Forelimb muscle (tissue), 1 donor: ENCODE results near the gene SLC35F3. TPM values are rescaled to one million over a fixed set of nuclear protein-coding genes. Genes with fewer than 3 reads are reported as not detected.
"Not testable (repeated sequence)": the region's sequence is repeated elsewhere in the genome, so short reads cannot be mapped to it uniquely, and the experiment has no call there.

Experiments
- DNase-seq: peaks from one replicate; pipeline ENCODE4 v3.0.0-alpha.2; 2013; ENCODE audit warnings: low read depth
- polyA plus RNA-seq: library from polyadenylated mRNA; unstranded; fragments of 120-200 nt; gene quantifications from one replicate; pipeline ENCODE4 v1.2.1, GENCODE V29; 2013; ENCODE audit not compliant: insufficient read length

SLC35F3 gene
- polyA plus RNA-seq, 1 donor, result 0.53 TPM

DNA sequence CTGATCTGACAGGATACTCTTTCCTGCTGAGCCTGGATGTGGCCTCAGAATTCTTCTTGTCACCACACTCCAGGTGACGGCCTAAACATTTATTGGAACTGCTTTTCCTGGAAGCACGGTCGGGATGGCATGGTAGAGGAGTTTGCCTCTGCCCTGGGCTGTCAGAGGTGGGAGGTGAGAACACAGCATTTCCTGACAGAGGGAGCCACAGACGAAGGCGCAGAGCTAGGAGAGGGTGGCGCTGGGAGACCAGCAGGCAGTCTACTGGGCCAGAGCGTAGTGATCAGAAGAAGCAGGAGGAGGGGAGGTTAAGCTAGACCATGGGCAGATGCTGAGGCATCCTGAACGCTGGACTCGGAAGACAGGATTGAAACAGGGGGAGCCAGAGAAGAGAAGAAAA is 315.2 kb downstream of the SLC35F3 start:
- no peak for DNase-seq

DNA sequence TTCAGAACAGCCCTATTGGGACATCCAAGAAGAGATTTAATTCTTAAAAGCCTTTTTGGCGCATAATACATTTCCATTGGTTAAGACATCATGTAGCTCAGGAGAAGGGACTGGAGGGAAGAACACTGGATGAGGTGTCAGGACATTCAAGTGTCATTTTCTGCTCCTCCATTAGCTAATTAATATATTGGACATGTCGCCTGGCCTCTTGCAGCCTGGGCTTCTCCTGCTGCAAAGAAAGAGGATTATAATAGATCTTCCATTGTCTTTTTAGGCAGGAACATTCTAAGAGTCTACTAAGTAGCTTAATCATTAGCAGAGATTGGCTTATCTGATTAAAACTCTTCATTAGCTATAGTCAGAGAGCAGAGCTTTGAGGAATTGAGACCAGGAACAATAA is 317.1 kb downstream of the SLC35F3 start:
- DNase-seq, result no peak

DNA sequence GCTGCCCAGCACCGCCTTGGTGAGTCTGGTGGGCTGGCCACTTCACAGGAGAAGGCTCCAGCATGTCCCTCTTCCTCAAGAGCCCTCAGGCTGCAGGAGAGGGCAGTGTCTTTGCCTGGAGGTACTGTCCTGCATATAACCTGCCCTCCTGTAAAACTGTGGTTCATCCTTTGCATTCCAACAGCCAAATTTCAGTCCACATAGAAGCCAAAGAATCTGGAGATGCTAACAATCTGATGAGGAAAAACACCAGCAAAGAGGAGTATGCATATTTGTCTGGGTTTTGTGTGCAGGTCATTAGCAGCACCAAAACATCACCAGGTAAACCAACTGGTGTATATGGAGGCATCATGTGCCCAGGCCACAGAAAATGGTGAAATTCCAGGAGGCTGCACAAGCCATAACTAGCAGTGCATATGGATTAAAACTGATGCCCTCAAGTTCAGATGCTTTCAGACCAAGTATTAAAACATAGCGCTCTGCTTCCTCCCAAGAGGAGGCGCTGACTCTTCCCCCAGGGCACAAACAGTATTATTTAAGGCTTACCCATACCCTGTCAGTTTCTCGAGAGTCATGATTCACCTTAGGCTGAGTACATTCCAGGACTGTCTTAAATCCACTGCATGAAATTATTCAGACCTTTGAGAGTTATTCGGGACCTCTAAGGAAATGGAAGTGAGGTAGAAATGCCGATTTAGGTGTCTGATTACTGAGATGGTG is 318.2 kb downstream of the SLC35F3 start:
- no peak for DNase-seq

DNA sequence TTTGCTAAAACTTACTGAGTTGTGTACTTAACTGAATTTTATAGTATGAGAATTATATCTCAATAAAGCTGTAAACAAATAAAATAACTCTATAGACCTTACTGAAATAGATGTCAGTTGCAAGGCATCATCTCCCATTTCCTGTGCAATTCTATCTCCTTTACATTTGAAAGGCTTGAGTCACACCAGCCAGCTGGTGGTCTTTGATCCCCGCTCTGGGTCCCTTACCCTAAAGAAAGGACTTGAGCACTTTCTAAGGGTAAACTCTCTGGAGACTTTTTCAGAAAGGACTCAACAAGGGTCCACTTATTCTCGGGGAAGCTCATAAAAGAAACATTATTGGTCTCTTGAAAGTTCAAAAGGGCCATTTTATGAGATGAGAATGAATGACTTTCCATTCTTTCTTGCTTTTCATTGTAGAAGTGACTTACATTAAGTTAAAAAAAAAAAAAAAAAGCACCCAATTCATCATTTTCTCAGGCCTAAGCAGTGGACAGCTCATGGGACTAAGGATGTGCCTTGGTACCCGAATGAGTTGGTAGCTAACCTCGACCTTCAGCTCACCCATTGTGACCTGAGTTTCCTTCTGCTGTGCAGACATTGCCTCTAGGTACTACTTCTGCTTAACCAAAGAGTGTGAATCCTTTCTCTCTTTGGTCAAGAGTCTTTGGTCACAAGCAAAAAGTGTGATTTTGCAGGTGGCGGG is 321.8 kb downstream of the SLC35F3 start:
- no peak for DNase-seq

DNA sequence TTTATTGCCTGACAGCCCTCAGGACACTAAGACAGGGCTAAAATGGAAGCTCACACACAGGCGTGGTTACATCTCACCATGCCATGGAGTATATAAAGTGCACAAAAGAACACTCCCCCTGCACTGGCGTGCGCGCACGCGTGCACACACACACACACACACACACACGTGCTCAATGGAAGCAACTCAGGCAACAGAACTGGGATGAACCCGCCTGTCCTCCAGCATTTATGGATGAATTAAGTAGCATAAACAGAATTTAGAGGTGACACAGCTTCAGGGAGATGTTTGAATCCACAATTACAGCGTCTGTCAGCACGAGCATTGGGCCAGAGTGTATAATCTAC is 322.3 kb downstream of the SLC35F3 start:
- no peak for DNase-seq

DNA sequence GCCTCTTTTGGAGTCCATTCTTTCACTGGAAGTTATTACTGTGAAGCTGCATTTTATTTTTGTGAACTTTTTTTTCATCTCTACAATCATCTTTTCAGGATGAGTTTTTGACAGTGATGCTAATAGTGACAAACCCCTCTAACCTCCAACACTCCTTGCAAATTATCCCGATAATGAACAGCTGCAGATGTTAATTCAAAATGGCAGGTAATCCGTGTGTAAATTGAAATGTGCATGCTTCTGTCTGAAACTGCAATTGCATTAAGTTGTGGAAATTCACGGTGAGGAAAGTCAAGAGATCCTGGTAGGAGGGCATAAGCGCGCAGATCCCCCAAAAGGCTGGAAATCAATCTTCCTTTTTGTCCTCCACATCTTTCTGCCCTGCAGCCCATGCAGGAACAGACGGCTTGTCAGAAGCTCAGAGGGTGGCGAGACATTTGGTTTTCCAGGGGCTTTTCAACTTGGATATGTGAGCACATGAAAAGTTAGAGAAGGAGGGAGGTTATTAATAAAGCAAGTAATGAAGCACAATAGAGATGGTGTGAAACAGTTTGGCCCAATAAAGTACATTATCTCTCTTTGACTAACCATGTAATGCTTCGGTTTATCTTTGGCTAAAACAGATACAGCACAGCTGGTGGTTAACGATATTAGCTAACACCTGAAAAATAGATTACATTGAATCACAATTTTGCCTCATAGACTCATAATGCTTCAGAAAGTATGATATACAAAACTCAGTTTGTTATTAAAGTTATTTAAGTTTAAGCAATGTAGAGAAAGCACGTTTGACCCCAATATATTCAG is 325.3 kb downstream of the SLC35F3 start:
- no peak for DNase-seq

DNA sequence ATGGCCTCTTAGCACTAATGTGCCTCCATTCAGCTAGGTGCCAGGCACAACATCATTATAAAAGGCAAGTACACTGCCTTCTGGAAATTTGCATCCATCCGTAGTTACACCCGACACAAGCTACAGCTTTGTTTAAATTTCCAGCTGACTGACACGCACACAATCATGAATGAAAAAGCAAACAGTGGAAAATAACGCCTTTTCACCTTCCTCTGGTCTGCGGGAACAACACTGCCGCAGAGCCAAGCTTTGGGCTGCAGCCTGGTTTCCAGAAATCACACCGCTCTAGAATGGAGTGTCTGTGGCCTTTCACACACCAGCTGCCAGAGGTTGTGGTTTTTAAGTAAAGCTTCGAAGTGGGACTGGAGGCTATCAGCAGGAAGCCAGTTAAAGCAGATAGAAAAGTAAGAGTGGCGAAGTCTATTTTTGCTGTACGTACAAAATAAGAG is 326.0 kb downstream of the SLC35F3 start:
- no peak for DNase-seq

DNA sequence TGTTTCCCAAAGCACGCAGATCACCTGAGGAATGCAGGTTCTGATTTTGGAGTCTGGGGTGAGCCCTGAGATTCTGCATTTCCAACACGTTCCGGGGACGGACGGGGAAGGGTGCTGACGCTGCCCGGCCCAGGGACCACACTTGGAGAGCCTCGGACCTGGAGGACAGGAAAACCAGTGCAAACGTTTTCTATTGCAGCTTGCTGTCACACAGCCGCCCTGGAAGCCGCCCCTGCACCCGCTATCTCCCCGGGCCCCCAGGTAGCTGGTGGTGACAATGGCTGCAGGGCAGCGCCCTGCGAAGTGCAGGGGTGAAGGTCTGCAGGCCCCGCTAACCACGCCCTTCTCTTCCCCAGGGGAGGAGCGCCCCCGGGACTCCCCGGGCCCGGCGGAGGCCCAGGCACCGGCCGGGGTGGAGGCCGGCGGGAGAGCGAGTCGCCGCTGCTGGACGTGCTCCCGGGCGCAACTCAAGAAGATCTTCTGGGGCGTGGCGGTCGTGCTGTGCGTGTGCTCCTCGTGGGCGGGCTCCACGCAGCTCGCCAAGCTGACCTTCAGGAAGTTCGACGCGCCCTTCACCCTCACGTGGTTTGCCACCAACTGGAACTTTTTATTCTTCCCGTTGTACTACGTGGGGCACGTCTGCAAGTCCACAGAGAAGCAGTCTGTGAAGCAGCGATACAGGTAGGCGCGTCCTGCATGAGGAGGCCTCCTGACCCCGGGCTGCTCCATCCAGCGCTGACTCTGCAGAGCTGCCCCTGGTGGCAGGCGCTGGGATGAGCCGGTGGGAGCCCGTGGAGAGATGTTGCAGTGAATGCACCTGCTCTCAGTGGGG is 326.8 kb downstream of the SLC35F3 start:
- no peak for DNase-seq

DNA sequence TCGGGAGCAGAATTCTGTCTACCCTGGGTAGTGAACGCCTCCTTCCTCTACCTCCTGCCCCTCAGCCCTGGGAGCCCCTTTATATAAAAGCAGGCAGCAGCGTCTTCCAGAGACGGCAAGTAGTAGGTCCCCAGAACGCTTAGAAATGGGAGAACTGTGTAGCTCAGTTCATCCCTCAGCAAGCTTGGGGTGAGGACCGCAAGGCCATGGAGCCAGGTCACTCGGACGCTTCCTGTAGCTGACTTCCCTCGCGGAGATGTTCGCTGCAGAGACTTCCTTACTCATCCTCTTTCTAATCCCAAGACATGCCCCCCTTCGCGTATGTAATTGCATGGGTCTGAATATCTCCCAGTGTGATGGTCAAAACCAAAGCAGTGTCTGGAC is 327.4 kb downstream of the SLC35F3 start:
- DNase-seq, result no peak

DNA sequence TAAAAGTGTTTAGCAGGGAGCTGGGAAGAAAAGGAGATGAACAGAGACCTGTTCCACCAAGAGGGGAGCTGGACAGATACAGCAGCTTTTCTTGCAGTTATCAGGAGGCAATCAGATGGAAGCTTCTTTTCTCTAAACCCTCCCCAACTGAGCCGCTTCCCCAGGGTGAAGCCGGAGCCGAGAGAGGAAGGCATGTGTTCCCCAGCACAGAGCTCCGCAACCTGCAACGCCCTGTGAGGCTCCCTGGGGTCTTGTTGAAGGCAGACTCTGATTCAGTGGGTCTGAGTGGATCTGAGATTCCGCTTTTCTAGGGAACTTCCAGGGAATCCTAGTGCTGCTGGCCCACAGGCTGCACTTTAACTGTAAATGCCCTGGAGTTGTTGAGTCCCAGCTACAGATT is 329.7 kb downstream of the SLC35F3 start:
- no peak for DNase-seq

DNA sequence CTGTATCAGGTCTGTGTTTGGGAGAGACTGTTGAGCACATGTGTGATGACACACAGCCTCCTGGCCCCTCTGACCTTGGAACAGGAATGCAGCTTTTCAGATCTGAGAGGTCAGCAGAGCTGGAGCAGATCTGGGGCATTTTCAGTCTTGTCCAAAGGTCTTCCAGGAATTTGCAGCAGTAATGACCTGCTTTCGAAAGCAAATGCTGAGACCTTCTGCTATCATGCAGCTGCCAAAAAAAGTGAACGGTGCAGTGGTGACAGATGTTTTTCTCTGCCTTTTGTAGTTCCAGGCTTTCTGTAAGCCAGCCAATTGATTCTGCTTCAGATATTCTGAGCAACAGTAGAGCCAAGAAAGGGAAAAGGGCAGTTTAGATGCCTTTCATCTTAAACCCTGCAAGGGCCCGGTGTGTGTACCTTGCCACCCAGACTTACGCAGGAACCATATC is 331.0 kb downstream of the SLC35F3 start:
- no peak for DNase-seq

DNA sequence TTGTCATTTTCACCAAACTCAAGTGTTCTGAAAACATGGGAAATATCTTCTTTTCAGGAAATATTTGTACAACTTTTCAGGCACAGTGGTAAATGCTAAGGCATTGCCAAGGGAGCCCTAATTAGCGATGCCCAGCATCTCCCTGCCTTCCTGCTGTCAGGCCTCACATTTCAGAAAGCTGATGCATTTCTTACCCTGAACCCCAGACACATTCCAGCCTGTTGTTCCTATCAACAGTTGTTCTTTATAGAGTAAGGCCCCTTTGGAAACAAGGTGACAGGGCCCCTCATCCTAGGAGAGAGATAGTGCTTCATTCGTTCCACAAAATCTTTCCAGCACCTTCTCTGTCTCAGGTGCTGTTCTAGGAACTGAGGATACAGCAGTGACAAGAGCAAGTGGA is 332.9 kb downstream of the SLC35F3 start:
- DNase-seq, result no peak

DNA sequence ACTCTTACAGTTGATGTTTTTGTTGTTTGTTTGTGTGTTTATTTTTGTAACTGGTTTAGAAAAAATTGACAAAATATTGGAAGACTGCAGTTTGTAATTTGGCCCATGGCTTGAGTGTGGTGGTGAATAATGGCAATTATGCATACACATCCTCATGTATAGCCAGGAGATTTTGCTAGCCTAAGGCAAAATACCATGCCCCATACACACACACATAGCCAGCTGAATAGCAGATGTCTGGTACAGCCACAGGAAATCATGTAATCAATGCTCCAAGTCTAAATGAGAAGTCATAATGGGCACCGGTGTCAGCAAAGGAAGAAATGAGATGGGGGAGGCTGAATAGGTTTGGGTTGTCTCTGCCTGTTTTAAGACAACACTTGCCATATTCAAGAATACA is 333.6 kb downstream of the SLC35F3 start:
- DNase-seq, result no peak

DNA sequence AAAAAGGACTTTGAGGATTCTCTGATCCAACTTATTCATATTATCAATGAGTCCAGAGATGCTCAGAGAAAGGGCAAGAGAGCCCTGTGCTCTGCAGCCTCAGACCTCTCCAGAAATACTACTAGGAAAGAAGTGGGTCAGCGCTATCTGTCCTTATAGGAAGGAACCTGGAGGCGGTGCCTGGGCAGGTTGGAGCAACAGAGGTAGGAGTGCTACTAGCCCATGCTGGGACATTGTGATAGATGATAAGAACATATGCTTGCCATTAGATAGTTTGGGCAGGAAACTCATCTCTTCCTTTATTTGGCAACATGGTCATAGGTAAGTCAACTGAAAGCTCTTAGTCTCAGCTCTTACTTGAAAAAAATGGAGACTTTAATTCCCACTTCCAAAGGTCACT is 335.0 kb downstream of the SLC35F3 start:
- no peak for DNase-seq

DNA sequence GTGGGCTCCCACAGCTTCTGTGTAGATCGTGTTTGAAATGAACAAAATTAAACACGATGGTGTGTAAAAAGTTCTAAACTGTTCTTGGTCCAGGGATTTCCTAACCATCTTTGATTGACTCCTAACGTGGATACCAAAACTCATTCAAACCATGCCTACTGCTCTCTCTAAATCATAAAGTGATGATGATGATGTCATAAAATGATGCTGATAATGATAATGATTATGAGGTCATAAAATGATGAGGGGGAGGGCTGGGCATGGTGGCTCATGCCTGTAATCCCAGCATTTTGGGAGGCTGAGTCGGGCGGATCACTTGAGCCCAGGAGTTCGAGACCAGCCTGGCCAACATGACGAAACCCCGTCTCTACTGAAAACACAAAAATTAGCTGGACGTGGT is 335.5 kb downstream of the SLC35F3 start:
- no peak for DNase-seq

DNA sequence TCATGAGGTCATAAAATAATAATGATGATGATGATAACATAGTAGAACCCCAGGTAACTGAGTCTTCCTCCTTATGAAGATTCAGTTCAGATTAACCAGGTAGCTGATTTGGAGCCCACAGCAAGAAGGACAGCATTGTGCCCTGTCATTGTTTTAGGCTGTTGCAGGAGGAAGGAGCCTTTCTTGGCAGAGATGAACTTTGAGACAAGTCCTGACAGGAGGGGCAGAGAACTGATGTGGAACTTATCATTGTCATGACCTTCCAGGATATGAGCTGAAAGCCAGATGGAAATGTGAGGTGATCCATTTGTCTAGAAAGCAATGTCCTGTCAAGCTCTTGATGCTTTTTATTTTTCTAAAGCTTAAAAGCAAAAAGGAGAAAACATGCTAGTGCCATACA is 336.2 kb downstream of the SLC35F3 start:
- no peak for DNase-seq

DNA sequence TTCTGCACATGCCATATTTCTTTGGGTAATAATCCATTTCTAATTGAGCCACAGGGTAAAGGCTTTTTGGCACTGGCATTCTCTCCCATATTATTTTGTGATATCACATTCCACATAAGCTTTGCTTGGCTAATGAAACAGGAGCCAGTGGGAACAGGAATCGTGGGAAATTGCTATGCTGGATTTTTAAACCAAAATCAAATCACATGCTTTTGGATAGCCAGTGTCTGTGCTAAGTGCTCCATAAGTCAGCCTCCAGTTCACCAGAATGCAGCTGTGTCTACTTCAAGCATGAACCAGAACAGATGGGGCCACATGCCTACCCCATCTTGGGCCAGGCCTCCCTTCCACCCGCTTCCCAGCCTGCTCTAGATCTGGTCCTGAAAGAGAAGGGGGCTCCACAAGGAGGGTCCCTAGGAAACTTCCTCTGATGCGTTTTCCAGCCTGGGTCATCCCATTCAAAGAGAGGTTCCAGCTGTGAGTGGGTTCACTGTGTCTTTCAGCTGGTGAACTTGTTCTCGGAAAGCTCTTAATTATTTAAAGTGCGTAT is 337.5 kb downstream of the SLC35F3 start:
- no peak for DNase-seq

DNA sequence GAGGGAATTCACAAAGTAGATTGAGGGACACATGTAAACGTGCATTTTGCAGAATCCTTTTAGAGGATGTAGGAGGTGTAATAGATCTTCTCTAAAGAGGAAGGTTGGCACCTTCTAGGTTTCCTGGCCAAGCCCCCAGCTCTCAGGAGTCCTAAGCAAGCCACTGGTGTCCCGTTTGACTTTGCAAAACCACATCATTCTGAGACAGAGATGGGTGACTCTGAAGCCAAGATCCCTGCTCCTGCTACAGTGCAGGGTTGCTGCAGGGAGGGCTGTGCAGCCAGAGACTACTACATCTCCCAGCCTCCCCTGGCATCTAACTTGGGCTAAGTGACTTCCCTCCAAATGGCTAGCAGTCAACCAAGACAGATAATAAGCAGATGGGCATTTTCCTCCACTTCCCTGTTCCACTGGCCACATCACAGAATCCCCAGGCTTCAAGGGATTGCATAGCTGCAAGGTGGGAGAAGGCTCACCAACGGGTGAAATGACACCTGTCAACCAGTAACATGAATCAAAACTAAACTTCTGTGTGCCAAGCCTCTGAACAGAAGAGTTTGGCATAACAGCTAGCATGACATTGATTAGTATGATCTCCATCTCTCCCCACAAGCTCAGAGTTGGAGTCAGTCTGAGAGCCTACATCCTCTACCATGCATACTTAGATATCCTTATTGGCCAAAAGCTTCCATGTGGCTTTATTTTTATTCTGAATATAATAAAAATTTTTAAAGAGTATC is 339.2 kb downstream of the SLC35F3 start:
- no peak for DNase-seq

DNA sequence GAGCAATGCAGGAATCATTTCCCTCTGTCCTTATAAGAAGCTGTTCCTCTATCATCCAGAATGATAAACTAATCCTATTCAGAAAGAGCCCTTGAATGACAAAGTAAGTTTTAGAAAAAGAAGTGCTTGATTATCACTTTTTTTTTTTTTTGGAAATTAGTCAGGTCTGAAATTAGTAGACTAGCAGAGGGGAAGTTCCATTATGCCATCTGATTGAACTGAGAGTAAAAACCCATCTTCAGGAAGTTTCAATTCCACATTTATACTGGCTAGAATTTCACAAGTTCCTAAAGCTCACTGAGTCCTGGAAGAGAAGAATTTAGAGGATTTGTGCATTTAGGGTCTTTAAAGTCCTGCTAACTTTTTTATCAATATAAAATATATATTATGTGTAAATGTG is 340.0 kb downstream of the SLC35F3 start:
- DNase-seq, result no peak

DNA sequence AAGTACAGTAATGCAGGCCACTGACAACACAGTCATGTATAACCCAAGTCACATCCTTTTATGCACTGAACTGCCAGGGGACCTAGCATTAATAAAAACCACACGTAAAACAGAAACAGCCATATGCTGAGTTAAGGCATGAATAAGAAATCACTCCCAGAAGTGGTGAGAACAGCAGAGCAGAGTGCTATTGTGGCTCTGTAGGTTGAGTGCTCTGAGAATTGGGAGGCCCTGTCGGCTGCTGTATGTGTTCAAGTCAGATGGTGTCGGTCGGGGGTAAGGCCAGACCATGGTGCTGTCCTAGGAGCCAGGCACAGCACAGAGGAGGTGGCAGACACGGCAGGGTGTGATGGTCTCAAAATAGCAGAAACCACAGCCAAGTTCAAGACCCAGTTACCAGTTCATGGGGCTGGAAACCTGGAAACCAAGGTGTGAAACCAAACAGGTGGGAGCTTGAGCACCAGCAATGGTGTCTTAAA is 342.2 kb downstream of the SLC35F3 start:
- no peak for DNase-seq

DNA sequence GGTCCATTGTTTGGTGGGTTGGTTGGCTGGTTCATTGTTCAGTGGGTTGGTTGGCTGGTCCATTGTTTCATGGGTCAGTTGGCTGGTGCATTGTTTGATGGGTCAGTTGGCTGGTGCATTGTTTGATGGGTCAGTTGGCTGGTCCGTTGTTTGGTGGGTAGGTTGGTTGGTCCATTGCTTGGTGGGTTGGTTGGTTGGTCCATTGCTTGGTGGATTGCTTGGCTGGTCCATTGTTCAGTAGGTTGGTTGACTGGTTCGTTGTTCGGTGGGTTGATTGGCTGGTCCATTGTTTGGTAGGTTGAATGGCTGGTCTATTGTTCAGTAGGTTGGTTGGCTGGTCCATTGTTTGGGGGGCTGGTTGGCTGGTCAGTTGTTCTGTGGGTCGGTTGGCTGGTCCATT is 343.3 kb downstream of the SLC35F3 start:
- not testable (repeated sequence) for DNase-seq
